ENCODE measurements around the gene CBFA2T3.

The CBFA2T3 gene

DNA sequence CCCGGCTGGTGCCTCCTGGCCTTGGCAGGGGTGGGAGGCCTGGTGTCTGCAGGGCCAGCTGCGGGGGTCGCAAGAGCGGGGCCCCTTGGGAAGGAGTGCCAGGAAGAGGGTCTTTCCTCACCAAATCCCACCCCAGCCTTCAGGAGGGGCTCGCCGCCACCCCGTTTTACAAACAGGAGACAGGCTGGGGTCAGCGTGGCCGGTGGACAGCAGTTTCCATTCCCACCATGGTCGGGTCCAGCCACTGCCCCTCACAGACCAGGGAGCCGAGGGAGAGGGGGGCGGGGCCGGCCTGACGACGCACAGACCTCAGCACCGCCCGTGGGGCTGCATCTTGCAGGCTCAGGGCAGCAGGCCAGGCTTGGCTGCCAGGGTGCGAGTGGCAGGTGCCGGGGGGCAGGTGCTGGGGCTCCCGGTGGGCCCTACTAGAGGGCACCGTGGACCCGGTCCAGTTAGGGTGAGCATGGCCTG lies 7.6 kb downstream of the CBFA2T3 start:
- H3K9me3 ChIP-seq (ENCODE audit: low read depth, low read length), result no peaks in the 10 kb centered on the region
- TF ChIP-seq POLR2AphosphoS5 (IDR thresholded peaks at IDR 0.05; ENCODE audit: borderline replicate concordance, low read depth, low read length) (no peak), FOXP2 (optimal IDR thresholded peaks at IDR 0.05; ENCODE audit: control extremely low read depth, extremely low read length, insufficient read depth) (no peak), EZH2 (IDR thresholded peaks at IDR 0.05) (no peak)
- no peaks in the 10 kb centered on the region for H3K36me3 ChIP-seq (ENCODE audit: insufficient read depth, low read length)
- DNase-seq (ENCODE audit: low read depth, low spot score), result no peak
- H3K9ac ChIP-seq (ENCODE audit: insufficient read length), result no peak overlapping the region
- H3K27ac ChIP-seq, result no peak overlapping the region
- H3K4me3 ChIP-seq, result no peak overlapping the region

DNA sequence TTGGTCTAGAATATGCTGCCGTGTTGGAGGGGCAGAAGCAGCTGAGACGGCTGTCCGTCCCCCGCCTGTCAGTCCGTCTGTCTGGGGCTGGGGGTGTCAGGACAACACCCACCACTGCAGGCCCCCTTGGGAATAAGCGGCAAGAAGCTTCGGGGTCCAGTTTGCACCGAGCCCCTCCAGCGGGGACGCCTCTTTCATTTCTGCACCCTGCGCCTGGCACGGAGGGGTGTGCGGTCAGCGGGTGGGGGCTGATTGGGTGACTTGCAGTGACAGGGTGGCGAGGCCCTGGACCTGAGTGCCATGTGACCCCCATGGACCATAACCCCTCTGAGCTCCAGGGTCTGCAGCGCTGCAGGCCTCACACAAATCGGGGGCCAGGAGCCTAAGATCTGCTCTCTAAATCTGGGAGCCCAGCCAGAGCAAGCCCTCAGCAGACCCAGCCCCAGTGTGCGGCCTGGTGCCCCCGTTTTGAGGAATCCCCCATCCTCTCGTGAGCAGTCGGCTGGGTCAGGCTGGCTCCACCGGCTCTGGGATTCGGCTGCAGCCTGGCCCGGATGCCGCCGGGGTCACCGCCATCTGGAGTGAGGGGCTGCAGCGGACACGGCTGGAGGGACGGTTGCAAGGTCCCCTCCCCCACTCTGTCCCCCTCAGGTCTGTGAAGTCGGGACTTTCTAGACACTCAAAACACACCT lies 8.3 kb downstream of the CBFA2T3 start:
- TF ChIP-seq POLR2AphosphoS5 (IDR thresholded peaks at IDR 0.05; ENCODE audit: borderline replicate concordance, low read depth, low read length), result no peak
- TF ChIP-seq EZH2 (IDR thresholded peaks at IDR 0.05), result no peak
- no peak for TF ChIP-seq FOXP2 (optimal IDR thresholded peaks at IDR 0.05; ENCODE audit: control extremely low read depth, extremely low read length, insufficient read depth)
- no peak for DNase-seq (ENCODE audit: low read depth, low spot score)
- Histone ChIP-seq H3K36me3 (ENCODE audit: insufficient read depth, low read length) (no peaks in the 10 kb centered on the region), H3K9me3 (ENCODE audit: low read depth, low read length) (no peaks in the 10 kb centered on the region), H3K9ac (ENCODE audit: insufficient read length) (no peak overlapping the region), H3K27ac (no peak overlapping the region), H3K4me3 (no peak overlapping the region)

DNA sequence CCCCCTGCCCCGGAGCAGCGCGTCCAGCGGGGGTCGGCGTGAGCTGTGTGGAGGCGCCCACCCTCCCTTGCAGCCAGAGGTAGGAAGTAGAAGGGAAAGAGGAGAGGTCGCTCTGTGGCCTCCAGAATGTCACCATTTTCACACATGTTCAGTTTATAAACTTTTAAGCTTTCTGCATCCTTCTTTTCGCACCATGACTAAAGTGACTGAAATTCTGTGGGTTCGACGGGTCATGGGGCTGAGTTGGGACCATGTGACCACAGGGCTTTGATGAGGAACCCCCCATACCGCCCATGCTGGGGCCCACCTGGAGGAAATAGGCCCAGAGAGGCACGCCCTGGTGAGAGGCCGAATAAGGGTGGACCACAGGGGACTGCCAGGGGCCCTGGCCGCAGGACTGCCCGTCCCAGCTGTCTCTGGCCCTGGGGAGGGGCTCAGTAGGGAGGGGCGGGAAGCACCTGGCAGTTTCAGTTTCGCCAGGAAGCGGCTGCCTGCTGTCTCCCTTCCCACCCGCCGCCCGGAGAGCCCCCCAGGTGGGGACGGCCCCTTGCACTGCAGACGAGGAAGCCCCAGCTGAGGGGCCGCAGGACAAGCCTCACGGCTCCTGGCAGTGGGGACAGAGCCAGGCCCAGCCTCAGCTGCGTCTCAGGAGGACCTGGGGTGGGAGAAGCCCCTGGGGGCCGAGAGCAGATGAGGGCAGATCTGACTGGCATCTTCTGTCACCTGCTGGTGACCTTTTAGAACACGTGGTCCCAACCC lies 9.0 kb downstream of the CBFA2T3 start:
- Histone ChIP-seq H3K27ac (no peak overlapping the region), H3K4me3 (no peak overlapping the region), H3K9ac (ENCODE audit: insufficient read length) (no peak overlapping the region), H3K9me3 (ENCODE audit: low read depth, low read length) (no peaks in the 10 kb centered on the region), H3K36me3 (ENCODE audit: insufficient read depth, low read length) (no peaks in the 10 kb centered on the region)
- no peak for DNase-seq (ENCODE audit: low read depth, low spot score)
- no peak for TF ChIP-seq FOXP2 (optimal IDR thresholded peaks at IDR 0.05; ENCODE audit: control extremely low read depth, extremely low read length, insufficient read depth)
- TF ChIP-seq POLR2AphosphoS5 (IDR thresholded peaks at IDR 0.05; ENCODE audit: borderline replicate concordance, low read depth, low read length), result no peak
- TF ChIP-seq EZH2 (IDR thresholded peaks at IDR 0.05), result no peak

DNA sequence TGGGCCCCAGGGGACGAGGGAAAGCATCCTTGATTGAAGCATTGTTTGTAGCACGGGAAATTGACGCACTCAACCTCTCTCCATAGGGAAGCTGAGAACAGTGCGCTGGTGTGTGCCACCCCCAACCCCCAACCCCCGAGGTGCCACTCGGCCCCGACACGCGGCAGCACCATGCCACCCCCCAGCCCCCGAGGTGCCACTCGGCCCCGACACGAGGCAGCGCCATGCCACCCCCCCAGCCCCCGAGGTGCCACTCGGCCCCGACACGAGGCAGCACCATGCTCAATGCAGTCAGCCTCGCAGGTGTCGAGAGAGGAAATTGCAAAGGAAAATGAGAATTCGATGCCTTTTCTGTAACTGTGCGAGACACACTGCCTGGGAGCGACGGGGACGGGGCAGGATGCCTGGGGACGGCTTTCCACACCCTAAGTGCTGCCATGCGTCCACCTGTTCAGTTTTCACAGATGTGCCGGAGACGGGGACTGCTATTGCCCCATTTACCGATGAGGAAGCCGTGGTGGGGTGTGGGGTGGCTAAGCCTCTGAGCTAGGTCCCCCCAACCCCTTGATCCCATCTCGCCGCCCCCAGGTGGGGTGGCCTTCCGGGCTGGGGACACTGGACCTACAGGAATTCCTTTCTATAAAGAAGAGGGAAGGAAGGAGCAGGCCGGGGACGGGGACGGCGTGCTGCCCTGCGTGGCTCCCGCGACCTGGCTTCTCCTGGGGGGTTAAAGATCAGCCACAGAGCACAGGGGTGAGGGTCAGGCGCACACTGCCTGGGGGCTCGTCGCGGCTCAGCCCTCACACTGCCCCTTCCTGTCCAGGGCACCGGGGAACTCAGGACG lies 9.8 kb downstream of the CBFA2T3 start:
- Histone ChIP-seq H3K9ac (ENCODE audit: insufficient read length) (no peak overlapping the region), H3K27ac (no peak overlapping the region), H3K4me3 (no peak overlapping the region), H3K36me3 (ENCODE audit: insufficient read depth, low read length) (no peaks in the 10 kb centered on the region), H3K9me3 (ENCODE audit: low read depth, low read length) (no peaks in the 10 kb centered on the region)
- DNase-seq (ENCODE audit: low read depth, low spot score), result no peak
- no peak for TF ChIP-seq EZH2 (IDR thresholded peaks at IDR 0.05)
- TF ChIP-seq POLR2AphosphoS5 (IDR thresholded peaks at IDR 0.05; ENCODE audit: borderline replicate concordance, low read depth, low read length), result no peak
- no peak for TF ChIP-seq FOXP2 (optimal IDR thresholded peaks at IDR 0.05; ENCODE audit: control extremely low read depth, extremely low read length, insufficient read depth)

DNA sequence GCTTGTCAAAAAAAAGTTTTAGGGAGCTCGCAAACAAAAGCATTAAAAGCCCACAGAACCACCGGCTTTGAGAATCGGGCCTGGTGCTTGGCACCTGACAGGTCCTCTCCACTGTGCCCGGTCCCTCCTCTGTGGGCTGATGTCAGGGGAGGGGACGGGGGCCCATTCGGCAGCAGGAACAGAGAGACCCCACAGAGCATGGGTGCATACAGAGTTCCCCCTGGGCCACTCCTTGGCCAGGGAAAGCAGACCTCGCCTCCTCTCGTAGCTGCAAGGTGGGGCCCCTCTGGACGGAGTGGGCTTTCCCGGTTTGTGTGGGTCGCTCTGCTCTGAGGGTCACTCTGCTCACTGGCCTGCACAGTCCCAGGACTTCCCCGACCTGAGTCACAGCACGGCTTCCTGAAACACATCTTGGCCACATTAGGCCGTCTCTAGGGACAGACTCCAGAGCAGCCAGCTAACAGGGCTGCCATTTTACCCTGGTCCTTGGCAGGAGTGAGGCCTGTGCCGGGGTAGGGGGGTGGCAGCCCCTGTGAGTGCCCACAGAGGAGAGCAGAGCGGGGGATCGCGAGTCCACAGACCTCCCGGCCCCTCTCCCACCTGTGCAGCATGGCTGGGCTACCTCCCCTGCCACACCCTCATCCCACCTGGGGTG lies 11.1 kb downstream of the CBFA2T3 start:
- no peak for TF ChIP-seq EZH2 (IDR thresholded peaks at IDR 0.05)
- no peak for TF ChIP-seq FOXP2 (optimal IDR thresholded peaks at IDR 0.05; ENCODE audit: control extremely low read depth, extremely low read length, insufficient read depth)
- no peak for TF ChIP-seq POLR2AphosphoS5 (IDR thresholded peaks at IDR 0.05; ENCODE audit: borderline replicate concordance, low read depth, low read length)
- Histone ChIP-seq H3K9me3 (ENCODE audit: low read depth, low read length) (no peaks in the 10 kb centered on the region), H3K9ac (ENCODE audit: insufficient read length) (no peak overlapping the region), H3K36me3 (ENCODE audit: insufficient read depth, low read length) (no peaks in the 10 kb centered on the region), H3K27ac (no peak overlapping the region), H3K4me3 (no peak overlapping the region)
- no peak for DNase-seq (ENCODE audit: low read depth, low spot score)

DNA sequence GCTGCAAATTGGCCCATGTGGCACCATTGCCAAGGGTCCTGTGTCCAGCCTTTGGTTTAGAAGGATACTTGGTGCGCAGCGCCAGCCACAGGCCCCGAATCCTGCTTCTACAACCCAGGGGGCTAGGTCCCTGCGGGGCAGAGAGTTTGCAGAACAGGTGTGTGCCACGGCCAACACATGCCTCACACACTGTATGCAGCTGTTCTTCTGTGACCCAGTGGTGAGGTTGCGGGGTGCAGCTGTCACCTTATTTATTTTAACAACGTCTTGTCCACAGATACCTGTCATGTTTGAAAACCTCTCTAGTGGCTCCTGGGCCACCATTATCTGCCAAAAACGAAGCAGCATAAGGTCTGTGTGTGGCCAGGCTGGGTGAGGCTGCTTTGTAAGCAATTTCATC lies 11.6 kb downstream of the CBFA2T3 start:
- H3K27ac ChIP-seq, result no peak overlapping the region
- H3K9me3 ChIP-seq (ENCODE audit: low read depth, low read length), result no peaks in the 10 kb centered on the region
- no peaks in the 10 kb centered on the region for H3K36me3 ChIP-seq (ENCODE audit: insufficient read depth, low read length)
- no peak for TF ChIP-seq FOXP2 (optimal IDR thresholded peaks at IDR 0.05; ENCODE audit: control extremely low read depth, extremely low read length, insufficient read depth)
- no peak for TF ChIP-seq POLR2AphosphoS5 (IDR thresholded peaks at IDR 0.05; ENCODE audit: borderline replicate concordance, low read depth, low read length)
- no peak for TF ChIP-seq EZH2 (IDR thresholded peaks at IDR 0.05)
- H3K4me3 ChIP-seq, result no peak overlapping the region
- no peak overlapping the region for H3K9ac ChIP-seq (ENCODE audit: insufficient read length)
- DNase-seq (ENCODE audit: low read depth, low spot score), result no peak

DNA sequence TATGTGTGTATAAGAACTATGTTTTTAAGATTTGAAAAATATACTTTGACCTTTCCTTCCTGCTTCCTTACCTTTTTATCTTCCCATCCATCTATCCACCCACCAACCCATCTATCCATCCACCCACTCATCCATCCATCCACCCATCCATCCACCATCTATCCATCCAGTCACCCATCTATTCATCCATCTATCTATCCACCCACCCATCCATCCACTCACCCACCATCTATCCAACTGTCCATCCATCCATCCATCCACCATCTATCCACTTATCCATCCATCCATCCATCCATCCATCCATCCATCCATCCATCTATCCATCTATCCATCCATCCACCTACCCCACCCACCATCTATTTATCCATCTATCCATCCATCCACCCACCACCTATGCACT lies 12.4 kb downstream of the CBFA2T3 start:
- TF ChIP-seq POLR2AphosphoS5 (IDR thresholded peaks at IDR 0.05; ENCODE audit: borderline replicate concordance, low read depth, low read length), result no peak
- no peak for TF ChIP-seq FOXP2 (optimal IDR thresholded peaks at IDR 0.05; ENCODE audit: control extremely low read depth, extremely low read length, insufficient read depth)
- TF ChIP-seq EZH2 (IDR thresholded peaks at IDR 0.05), result no peak
- Histone ChIP-seq H3K36me3 (ENCODE audit: insufficient read depth, low read length) (no peaks in the 10 kb centered on the region), H3K9ac (ENCODE audit: insufficient read length) (no peak overlapping the region), H3K4me3 (no peak overlapping the region), H3K9me3 (ENCODE audit: low read depth, low read length) (no peaks in the 10 kb centered on the region), H3K27ac (no peak overlapping the region)
- no peak for DNase-seq (ENCODE audit: low read depth, low spot score)
